Kidney (tissue), 22 donors: ENCODE results near the gene OR6F1. TPM values are rescaled to one million over a fixed set of nuclear protein-coding genes. Genes with fewer than 3 reads are reported as not detected.
"Not testable (repeated sequence)": the region's sequence is repeated elsewhere in the genome, so short reads cannot be mapped to it uniquely, and the experiment has no call there.

ENCODE experiments used
- DNase-seq, 5 donors: peaks; one replicate each; pipeline ENCODE4 v3.0.0-alpha.2; 2013 to 2020
- FAIRE-seq: peaks from 2 replicates; lab custom pipeline; 2012; peaks lifted over from hg19 to GRCh38; lab: Jason Lieb, UNC
- H3K27ac ChIP-seq, 2 donors: one replicate each; pipeline ENCODE4 v1.7.0; 2013; ENCODE audit warnings: low read depth in 2 of 2, low read length in 2 of 2, inconsistent platforms in 1 of 2
- H3K27me3 ChIP-seq: one replicate; pipeline ENCODE4 v1.7.1; 2013; ENCODE audit warnings: low read length, inconsistent platforms; ENCODE audit not compliant: control insufficient read depth, insufficient read depth
- H3K36me3 ChIP-seq, 3 donors: one replicate each; pipeline versions ENCODE4 v1.7.0 to v1.7.1; 2013; ENCODE audit warnings: low read length in 3 of 3, control low read depth in 1 of 3, inconsistent platforms in 1 of 3; ENCODE audit not compliant: insufficient read depth in 3 of 3, control insufficient read depth in 2 of 3
- H3K4me1 ChIP-seq, 3 donors: one replicate each; pipeline versions ENCODE4 v1.7.0 to v1.7.1; 2013; ENCODE audit warnings: low read length in 3 of 3, inconsistent platforms in 1 of 3, low read depth in 1 of 3; ENCODE audit not compliant: control insufficient read depth in 2 of 3, insufficient read depth in 2 of 3
- H3K4me3 ChIP-seq, 3 donors: one replicate each; pipeline versions ENCODE4 v1.7.0 to v1.8.1; 2013; ENCODE audit warnings: low read length in 3 of 3, control low read depth in 1 of 3, inconsistent platforms in 1 of 3
- H3K9ac ChIP-seq, 3 donors: one replicate each; pipeline versions ENCODE4 v1.7.0 to v1.7.1; 2013; ENCODE audit warnings: low read length in 3 of 3, control low read depth in 1 of 3, inconsistent platforms in 1 of 3
- H3K9me3 ChIP-seq, 3 donors: one replicate each; pipeline versions ENCODE4 v1.7.0 to v1.7.1; 2013; ENCODE audit warnings: low read length in 3 of 3, control low read depth in 1 of 3, inconsistent platforms in 1 of 3; ENCODE audit not compliant: control insufficient read depth in 2 of 3, insufficient read depth in 1 of 3
- intact Hi-C: fragments of 100-400 bp; cut with DNase I; formaldehyde crosslinking; loops from one replicate; pipeline ENCODE4 v1.11.1; 2022
- long read RNA-seq, 10 donors: library from polyadenylated mRNA in 1 of 10; unstranded in 1 of 10; transcript quantifications; one replicate each; pipeline ENCODE4 v2.0.0 and lab custom pipeline, GENCODE V29; 2021 to 2026
- polyA plus RNA-seq: library from polyadenylated mRNA; stranded (reverse); fragments of 350-450 nt; fragmentation: Illumina TruSeq; extraction: RNeasy Lipid Tissue Mini Kit (QIAGEN cat#74804); gene quantifications from one replicate; pipeline ENCODE4 v1.2.3, GENCODE V29; 2014; ENCODE audit warnings: low read depth, low replicate concordance; ENCODE audit not compliant: insufficient read depth
- total RNA-seq: library from RNA; stranded (reverse); fragmentation: NEBNext Ultra II Directional; extraction: Animal tissue kit (Norgen Biotek cat#: 25700); gene quantifications from one replicate; pipeline ENCODE4 v1.2.1, GENCODE V29; 2021
- TF ChIP-seq, protein P1 (sequence below): IDR thresholded peaks from 3 replicates; pipeline ENCODE4 v1.5.1; 2012; ENCODE audit warnings: mild to moderate bottlenecking, moderate library complexity, borderline replicate concordance; ENCODE audit not compliant: insufficient read depth; ENCODE audit errors: extremely low read depth
- donor health status: control.
- donor health status: control.
- donor health status: control.
- donor health status: control.
- donor health status: control.
- donor health status: DM: yes; HTN: yes; CAD: no.
- donor health status: Normal renal cell carcinoma (clear cell type).

The OR6F1 gene
- not detected for total RNA-seq
- not detected for polyA plus RNA-seq
- long read RNA-seq, donor 1: 0 reads
- long read RNA-seq, donor 2: 0 reads
- long read RNA-seq, donor 3: 0 reads
- long read RNA-seq, donor 4: 0 reads
- long read RNA-seq, donor 5: 0 reads
- long read RNA-seq, donor 6: 0 reads
- long read RNA-seq, donor 7: 0 reads
- long read RNA-seq, donor 8: 0 reads
- long read RNA-seq, donor 9: 0 reads
- long read RNA-seq, donor 10: 0 reads

DNA sequence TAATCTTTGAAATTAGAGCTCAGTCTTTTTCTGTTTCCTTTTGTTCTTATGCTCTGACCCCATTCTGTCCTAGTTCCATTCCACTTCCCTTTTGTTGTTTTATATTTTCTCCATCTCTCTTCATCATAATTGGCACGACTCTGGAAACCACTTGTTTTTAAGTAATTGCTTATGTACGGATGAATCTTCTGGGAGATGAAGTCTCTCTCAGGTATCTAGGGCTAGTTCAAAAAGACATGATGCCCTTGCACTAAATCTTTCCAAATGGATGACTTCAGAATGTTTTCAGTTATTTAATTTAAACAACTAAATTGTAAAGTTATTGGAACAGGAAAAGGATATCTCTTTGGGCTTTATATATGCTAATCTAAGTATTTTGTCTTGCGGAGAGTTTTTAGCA is at the start of gene OR6F1:
OR6F1 (minus strand) TSS at position 101 of the 400 bp plus-strand sequence. CDS start 3,891 bp downstream, outside the sequence.
- Histone ChIP-seq H3K27ac (no peak within 1 kb of the TSS), H3K9ac (no peak within 1 kb of the TSS), H3K4me3 (no peak within 1 kb of the TSS), H3K36me3 (no peaks in the 10 kb centered on the region), H3K27me3 (no peaks in the 10 kb centered on the region), H3K9me3 (peaks cover 0 to 7% (median 0%) of the 10 kb centered on the region in 3 donors), H3K4me1 (no peaks in the 10 kb centered on the region)
- TF ChIP-seq, protein P1, sequence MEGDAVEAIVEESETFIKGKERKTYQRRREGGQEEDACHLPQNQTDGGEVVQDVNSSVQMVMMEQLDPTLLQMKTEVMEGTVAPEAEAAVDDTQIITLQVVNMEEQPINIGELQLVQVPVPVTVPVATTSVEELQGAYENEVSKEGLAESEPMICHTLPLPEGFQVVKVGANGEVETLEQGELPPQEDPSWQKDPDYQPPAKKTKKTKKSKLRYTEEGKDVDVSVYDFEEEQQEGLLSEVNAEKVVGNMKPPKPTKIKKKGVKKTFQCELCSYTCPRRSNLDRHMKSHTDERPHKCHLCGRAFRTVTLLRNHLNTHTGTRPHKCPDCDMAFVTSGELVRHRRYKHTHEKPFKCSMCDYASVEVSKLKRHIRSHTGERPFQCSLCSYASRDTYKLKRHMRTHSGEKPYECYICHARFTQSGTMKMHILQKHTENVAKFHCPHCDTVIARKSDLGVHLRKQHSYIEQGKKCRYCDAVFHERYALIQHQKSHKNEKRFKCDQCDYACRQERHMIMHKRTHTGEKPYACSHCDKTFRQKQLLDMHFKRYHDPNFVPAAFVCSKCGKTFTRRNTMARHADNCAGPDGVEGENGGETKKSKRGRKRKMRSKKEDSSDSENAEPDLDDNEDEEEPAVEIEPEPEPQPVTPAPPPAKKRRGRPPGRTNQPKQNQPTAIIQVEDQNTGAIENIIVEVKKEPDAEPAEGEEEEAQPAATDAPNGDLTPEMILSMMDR: no peak
- FAIRE-seq: no peak
- intact Hi-C loops: no loop called here
- DNase-seq: no peak

DNA sequence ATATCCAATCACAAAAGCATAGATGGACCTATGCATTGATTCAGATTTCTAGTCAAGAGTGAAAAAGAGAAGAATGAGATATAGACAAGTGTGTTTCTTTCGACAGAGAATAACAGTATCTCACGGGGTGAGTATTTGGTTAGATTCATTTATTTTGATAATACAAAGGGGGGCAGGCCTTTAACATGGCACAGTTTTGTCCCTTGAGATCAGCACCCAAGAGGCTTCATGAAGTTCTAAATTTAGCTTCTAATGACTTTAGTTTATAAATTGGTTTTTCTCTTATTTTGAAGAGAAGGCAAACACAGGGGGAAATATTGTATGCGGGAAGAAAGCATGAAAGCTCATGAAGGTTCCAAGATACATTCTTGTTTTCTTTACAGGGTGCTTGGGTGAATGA is 44.0 kb upstream of the OR6F1 start, which contains the start of gene OR1C1:
OR1C1 (minus strand) TSS at position 101 of the 400 bp plus-strand sequence. CDS start 2,150 bp downstream, outside the sequence.
- Histone ChIP-seq H3K27ac (no peak within 1 kb of the TSS), H3K9ac (no peak within 1 kb of the TSS), H3K9me3 (peaks cover 0 to 2% (median 0%) of the 10 kb centered on the region in 3 donors), H3K4me1 (no peaks in the 10 kb centered on the region), H3K27me3 (no peaks in the 10 kb centered on the region), H3K4me3 (no peak within 1 kb of the TSS), H3K36me3 (no peaks in the 10 kb centered on the region)
- TF ChIP-seq, protein P1: no peak
- intact Hi-C loops: no loop called here
- no peak for FAIRE-seq
- DNase-seq: no peak

DNA sequence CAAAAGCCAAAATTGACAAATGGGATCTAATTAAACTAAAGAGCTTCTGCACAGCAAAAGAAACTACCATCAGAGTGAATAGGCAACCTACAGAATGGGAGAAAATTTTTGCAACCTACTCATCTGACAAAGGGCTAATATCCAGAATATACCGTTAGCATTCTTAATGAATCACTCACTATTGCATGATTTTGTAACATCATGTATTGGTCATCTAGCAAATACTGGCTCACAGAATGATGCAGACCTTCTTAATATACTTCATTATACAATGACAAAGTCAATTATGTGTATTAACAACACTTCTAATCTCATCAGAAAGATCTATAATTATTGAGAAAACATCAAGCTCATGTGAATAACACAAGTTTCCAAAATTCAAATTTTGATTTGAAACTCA is 37.9 kb upstream of the OR6F1 start:
- H3K27ac ChIP-seq, intact Hi-C loops, H3K27me3 ChIP-seq, H3K9ac ChIP-seq, H3K9me3 ChIP-seq, H3K36me3 ChIP-seq, DNase-seq, H3K4me3 ChIP-seq, FAIRE-seq, H3K4me1 ChIP-seq: not testable (repeated sequence)

DNA sequence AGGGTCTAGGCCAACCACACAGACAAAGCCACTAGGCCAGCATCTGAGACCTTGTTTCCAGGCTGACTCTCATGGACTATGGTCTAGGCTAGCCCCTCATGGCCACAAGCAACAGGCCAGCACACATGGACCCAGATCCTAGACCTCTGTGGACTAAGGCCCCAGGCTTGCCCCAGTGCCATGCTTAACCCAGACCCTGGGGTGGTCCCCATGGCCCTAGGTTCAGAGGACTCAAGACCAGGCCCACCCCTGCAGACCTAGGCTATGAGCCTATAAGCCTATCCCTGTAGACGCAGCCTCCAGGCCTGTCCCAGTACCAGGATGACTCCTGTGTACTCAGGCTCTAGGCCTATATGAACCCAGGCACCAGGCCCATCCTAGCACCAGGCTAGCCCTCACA is 33.4 kb upstream of the OR6F1 start:
- H3K4me3 ChIP-seq: no peak overlapping the region
- FAIRE-seq (no peak), DNase-seq (no peak)
- no peaks in the 10 kb centered on the region for H3K27me3 ChIP-seq
- TF ChIP-seq, protein P1: no peak
- H3K36me3 ChIP-seq: no peaks in the 10 kb centered on the region
- no peak overlapping the region for H3K27ac ChIP-seq
- peaks cover 0 to 11% (median 5%) of the 10 kb centered on the region in 3 donors for H3K9me3 ChIP-seq
- intact Hi-C loops: no loop called here
- H3K4me1 ChIP-seq: no peaks in the 10 kb centered on the region
- no peak overlapping the region for H3K9ac ChIP-seq
